DLD1 (cell line): ENCODE results near the gene APOO.
"Not testable (repeated sequence)": the region's sequence is repeated elsewhere in the genome, so short reads cannot be mapped to it uniquely, and the experiment has no call there.

Experiments used
- in situ Hi-C: cut with HindIII; loops from 2 replicates; pipeline ENCODE4 v1.10.0; 2017; ENCODE audit warnings: low sequenced_read_pairs

Gene APOO

GRCh38 chrX:23904096-23904495, 3.6 kb downstream of the APOO start:
- in situ Hi-C loops = no loop called here

GRCh38 chrX:23902419-23902818, 5.3 kb downstream of the APOO start:
- in situ Hi-C loops = no loop called here

GRCh38 chrX:23901805-23902204, 5.9 kb downstream of the APOO start:
- in situ Hi-C loops = no loop called here

GRCh38 chrX:23901060-23901459, 6.7 kb downstream of the APOO start:
- in situ Hi-C loops = no loop called here

- in situ Hi-C loops = no loop called here
These were observed 7.4 kb downstream of the APOO start for GRCh38 chrX:23900220-23900797.

GRCh38 chrX:23898412-23898959, 9.3 kb downstream of the APOO start:
- in situ Hi-C loops = no loop called here

GRCh38 chrX:23896981-23897380, 10.8 kb downstream of the APOO start:
- in situ Hi-C loops = no loop called here

- in situ Hi-C loops = not testable (repeated sequence)
These were observed 11.2 kb downstream of the APOO start for GRCh38 chrX:23896539-23896938.

- in situ Hi-C loops = not testable (repeated sequence)
These were observed 12.7 kb downstream of the APOO start for GRCh38 chrX:23894993-23895392.

- in situ Hi-C loops = no loop called here
These were observed 16.8 kb downstream of the APOO start for GRCh38 chrX:23890933-23891332.

- in situ Hi-C loops = no loop called here
These were observed 18.7 kb downstream of the APOO start for GRCh38 chrX:23888887-23889501.

GRCh38 chrX:23887918-23888317, 19.8 kb downstream of the APOO start:
- in situ Hi-C loops = no loop called here

GRCh38 chrX:23887451-23887850, 20.3 kb downstream of the APOO start:
- in situ Hi-C loops = no loop called here

- in situ Hi-C loops = no loop called here
These were observed 21.9 kb downstream of the APOO start for GRCh38 chrX:23885803-23886202.

- in situ Hi-C loops = no loop called here
These were observed 23.2 kb downstream of the APOO start for GRCh38 chrX:23884427-23885024.

GRCh38 chrX:23883737-23884354, 23.9 kb downstream of the APOO start:
- in situ Hi-C loops = no loop called here

GRCh38 chrX:23879380-23880090, 28.2 kb downstream of the APOO start:
- in situ Hi-C loops = no loop called here

GRCh38 chrX:23871905-23872546, 35.7 kb downstream of the APOO start:
- in situ Hi-C loops = no loop called here

GRCh38 chrX:23870041-23870440, 37.7 kb downstream of the APOO start:
- in situ Hi-C loops = no loop called here

GRCh38 chrX:23864742-23865326, 42.9 kb downstream of the APOO start:
- in situ Hi-C loops = no loop called here
